ENCODE measurements around the gene PITPNC1.

GRCh38 chr17:67562005-67562404, 184.9 kb downstream of the PITPNC1 start:
- no peak for TF ChIP-seq CTCF (IDR thresholded peaks at IDR 0.05)
- TF ChIP-seq POLR2A (IDR thresholded peaks at IDR 0.05), result no peak
- TF ChIP-seq EP300 (IDR thresholded peaks at IDR 0.05), result no peak

Measured in tibial nerve (tissue), 4 donors.